GM21717 (cell line): ENCODE data around the gene PLB1.
"Not testable (repeated sequence)": the region's sequence is repeated elsewhere in the genome, so short reads cannot be mapped to it uniquely, and the experiment has no call there.

Experiments used
- ATAC-seq: cut with Tn5 transposase; IDR thresholded peaks from one replicate; pipeline ENCODE4 v1.9.1; 2021; ENCODE audit warnings: mild to moderate bottlenecking, moderate library complexity; ENCODE audit not compliant: unreplicated experiment

Gene PLB1

DNA sequence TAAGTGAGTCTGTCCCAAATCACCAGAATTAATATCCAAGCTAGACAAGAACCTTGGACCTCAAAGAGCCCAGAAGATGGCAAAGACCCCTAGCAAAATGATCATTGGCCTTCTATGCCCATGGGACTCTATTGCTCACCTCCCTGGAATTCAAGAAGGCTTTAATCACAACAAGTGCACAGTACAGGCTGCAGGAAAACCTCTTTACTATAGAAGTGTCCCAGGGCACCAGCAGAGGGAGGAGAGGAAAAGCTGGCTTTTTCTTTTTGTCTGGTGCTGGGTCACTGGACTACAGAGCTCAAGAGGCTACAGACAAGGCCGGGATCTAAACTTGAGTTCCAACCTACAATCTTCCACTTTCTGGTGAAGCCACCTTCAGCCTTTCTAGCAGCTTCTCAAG, 167.5 kb downstream of the PLB1 start:
- ATAC-seq = no peak

DNA sequence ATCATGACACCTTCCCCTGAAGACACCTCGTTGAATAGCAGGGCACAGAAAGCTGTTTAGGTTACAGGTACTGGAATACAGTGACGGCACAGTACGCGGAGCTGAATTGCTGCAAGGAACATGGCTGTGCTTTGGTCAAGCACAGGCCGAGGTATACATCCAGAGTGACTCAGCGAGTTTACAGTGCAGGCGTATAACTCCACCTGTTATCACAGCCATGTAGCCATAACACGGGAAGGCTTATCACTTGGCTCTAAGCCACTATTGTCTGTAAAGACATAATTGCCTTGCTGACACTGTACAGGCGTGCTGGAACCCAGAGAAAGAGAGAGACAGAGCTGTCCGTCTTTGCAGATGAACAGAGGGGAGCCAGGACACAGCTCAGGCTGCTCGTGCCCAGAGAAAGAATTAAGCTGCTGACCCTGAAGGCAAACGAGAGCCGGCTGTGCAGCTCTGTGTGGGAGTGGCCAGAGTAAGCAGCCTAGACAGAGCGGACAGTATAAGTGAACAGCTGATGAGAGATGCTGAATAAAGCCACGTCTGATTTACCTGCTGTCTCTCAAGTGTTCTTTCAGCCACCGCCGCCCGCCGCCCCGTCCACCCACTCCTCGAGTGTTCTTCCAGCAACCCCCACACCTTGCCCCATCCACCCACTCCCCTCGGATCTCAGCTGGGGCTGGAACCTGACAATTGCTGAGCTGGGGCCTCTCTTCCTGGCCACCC, 168.4 kb downstream of the PLB1 start:
- ATAC-seq = no peak

DNA sequence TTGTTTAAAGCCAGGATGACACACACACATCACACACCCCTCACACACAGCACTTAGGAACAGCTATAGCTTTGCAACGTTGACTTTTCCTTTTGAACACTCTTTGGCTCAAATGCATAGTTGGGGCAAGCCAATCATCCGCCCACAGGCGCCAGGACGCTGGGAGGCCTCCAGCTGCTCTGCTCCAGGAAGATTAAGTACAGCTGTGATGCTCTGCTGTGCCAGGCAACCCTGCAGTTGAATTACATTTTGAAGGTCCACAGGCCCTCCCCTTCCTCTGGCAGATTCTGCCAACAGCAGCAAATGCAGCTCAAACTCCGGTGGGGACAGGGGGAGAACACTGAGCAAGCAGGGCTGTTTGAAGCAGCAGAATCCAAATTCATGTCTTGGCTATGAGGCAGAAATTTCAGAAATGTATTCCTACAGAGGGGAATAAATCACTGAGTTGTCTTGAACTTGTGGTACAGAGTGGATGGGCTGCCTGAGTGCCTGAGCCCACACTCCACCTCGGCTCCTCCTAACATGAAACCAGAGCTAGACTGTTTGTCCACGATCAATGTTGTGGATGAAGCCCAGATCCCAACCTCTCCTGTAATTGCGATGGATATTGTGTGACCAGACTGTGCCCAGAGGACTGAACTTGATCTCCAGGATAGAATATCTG, 169.3 kb downstream of the PLB1 start:
- ATAC-seq = no peak

- not testable (repeated sequence) for ATAC-seq
Measured at GRCh38 chr2:28665811-28666377, 170.0 kb downstream of the PLB1 start.

DNA sequence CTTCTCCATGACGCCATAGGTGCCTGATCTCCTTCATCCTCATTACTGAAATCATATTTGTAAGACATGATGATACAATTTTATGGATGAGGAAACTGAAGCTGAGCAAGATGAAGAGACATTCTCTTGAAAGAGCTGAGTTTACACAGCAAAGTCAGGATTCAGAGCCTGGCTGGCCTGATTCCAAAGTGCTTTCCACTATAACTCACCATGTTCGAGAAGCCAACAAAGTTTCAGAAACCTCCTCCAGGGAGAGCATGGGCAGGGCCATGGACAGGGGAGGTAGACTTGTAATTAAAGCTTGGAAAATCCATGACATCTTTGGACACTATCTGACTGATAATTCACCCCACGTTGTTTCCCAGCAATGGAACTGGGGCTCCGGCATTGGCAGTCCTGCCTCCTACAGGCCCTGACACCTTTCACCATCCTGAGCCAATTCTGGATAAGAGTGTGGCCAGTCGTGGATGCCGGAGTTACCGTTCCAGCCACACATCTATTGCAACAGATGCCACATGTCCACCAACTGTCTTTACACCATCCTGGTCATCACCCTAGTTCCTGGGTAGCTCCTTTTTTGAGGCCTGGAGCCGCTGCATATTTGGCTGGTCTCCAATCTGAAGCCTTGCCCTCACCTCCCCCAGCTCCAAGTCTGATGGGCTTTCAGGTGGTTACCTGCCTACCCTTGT, 170.8 kb downstream of the PLB1 start:
- ATAC-seq = no peak

DNA sequence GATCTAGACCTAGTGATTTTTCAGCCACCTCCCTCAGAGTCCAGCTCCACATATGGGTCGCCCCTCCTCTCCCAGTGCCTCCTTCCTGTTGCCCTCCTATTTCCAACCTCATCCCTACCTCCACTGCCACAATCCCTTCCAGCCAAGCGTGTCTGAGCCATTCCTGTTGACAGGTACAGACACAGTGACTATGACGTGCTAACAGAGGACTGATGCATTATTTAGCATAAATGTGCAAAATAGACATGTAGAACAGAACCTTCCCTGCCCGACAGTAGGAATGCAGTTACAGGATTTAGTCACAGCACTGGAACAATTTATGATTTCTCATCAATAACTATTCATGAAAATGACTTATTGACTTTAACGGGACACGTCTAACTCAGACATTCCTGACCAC, 171.4 kb downstream of the PLB1 start:
- ATAC-seq = no peak

GRCh38 chr2:28668106-28668814, 172.4 kb downstream of the PLB1 start:
- no peak for ATAC-seq

- ATAC-seq = no peak
Measured at GRCh38 chr2:28668880-28669279, 173.0 kb downstream of the PLB1 start.

DNA sequence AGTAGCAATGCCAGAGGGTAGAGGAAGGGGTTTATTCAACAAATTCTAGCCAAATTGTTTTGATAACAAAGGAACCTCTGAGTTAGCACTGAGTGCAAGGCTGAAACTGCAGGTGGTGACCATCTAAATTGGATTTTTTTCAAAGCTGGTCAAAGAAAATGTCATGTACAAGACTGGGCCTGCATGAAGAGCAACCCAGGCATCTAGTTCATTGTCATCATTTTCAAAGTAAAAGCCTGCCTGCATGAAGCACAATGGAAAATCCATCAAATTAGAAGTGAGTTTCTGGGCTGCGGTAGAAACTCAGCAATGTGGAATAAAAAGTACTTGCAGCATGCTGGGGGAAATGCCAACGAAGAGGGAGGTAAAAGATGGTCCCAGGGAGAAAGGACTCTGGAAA, 175.0 kb downstream of the PLB1 start:
- ATAC-seq = no peak

GRCh38 chr2:28673338-28673737, 177.5 kb downstream of the PLB1 start:
- ATAC-seq = no peak

DNA sequence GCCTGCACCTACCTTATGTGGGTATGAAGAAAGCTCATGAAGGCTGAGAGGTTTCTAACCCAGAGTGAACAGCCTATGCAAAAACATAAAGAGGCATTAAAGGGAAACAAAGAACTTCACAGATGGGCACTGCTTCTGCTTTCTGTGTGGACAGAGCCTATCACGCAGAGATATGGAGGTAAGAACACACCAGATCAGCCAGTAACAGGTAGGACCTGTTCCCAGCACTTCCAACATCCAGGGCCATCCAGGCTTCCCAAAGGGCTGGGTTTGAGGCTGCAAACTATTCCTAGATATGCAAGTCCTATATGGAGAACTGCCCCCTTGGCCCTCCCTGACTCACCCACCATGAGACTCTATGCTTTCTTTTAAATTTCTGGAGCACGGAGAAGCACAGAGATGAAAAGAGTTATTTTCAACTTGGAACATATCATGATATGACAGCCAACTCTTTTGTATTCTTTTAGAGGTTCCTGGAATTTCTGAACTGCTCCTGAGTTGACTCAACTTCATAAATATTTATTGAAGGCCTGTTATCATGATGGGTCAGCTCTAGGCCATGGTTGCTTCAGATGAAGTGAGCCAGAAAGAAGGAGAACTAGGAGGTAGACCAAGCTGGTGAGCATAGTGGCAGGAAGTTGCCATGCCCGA, 178.3 kb downstream of the PLB1 start:
- ATAC-seq = no peak

- no peak for ATAC-seq
Measured at GRCh38 chr2:28674713-28675068, 178.8 kb downstream of the PLB1 start.

DNA sequence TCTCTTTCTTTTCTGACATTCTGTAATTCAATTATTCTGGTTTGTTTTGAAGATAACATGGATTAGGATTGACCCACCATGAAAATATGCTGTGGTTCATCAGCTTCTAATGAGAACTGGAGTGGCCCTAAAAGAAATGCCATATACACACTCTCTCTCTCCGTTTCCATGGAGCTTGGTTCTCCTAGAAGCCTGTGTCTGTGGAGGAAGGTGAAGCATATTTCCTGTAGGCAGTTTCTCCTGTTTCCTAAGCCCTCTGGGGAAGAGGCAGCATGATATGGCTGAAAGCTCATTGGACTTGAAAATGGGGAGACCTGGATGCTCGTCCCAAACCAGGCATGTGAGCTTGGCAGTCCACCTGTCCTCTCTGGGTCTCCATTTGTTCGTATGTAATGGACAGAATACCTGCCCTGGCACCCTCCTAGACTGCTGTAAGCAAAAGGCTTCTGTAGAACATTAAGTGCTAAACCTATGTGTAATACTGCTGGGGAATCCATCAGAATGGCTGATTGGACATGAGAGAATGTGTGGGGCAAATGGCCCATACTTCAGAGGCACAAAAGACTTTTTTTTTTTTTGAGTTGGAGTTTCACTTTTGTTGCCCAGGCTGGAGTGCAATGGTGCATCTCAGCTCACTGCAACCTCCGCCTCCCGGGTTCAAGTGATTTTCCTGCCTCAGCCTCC, 180.4 kb downstream of the PLB1 start:
- ATAC-seq = no peak

- ATAC-seq = no peak
Measured at GRCh38 chr2:28678175-28678855, 182.5 kb downstream of the PLB1 start.

- ATAC-seq = no peak
Measured at GRCh38 chr2:28678944-28679343, 183.1 kb downstream of the PLB1 start.

DNA sequence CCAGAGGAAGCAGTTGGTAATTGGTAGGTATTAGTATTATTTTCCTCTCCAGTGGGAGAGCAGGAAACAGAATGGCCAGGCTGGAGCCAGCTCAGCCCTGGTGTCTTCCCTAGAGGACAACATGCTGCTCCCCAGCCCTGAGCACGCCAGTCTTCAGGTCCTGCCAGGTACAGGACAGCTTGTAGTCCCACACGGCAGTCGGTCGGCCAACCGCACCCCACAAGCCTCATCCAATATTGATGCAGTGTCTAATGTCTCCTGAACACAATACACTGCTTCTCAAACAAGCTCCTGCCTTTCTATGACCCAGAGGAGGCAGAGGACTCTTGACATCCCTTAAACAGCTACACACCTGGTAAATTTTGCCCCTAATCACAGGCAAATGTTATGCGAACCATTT, 184.8 kb downstream of the PLB1 start:
- ATAC-seq = no peak

DNA sequence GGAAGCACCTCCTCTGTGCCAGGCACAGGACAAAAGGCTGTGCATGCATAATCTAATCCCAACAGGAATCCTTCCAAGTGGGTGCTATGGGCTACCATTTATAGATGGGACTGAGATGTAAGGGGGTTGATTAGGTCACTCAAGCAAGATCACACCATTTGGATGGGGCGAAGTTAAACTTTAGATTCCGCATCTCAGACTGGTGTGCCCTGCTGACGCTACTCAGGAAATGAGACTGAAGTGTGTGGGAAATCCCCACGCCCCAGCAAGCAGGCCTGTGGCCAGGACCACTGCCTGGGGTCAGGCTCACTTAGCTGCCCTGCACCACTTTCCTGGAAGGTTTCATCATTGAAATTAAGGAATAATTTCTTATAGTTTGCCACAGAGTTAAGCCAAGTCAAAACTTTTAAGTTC, 185.3 kb downstream of the PLB1 start:
- ATAC-seq = peak; percentile 83

DNA sequence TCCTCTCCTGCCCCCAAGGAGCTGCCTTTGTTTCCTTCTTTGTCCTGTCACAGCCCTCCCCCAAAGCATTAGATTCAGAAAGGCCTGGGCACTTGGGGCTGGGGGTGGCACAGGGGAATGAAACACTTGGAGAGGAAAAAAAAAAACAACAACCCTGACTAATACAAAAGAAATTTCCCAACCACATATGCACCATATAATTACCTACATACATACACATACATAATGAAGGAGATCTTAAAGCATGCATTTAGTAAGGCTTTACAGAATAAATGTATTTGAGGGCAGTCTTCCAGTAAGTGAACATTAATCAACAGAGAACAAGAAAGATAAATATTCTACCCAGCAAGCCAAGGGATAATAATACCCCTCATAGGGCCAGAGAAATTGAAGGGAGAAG, 185.7 kb downstream of the PLB1 start:
- ATAC-seq = no peak

GRCh38 chr2:28683100-28683706, 187.3 kb downstream of the PLB1 start:
- ATAC-seq = no peak
